Dedifferentiated amniotic fluid mesenchymal stem cell (primary cell): ENCODE results near the gene ADCY9.
"Not testable (repeated sequence)": the region's sequence is repeated elsewhere in the genome, so short reads cannot be mapped to it uniquely, and the experiment has no call there.

Experiments
- DNase-seq: peaks from one replicate; pipeline ENCODE4 v3.0.0-alpha.2; 2016; ENCODE audit errors: extremely low spot score

ADCY9 gene

GRCh38 chr16:4093495-4094126 lies 22.6 kb downstream of the ADCY9 start:
- DNase-seq, result no peak

GRCh38 chr16:4092547-4093265 lies 23.5 kb downstream of the ADCY9 start:
- no peak for DNase-seq

GRCh38 chr16:4091240-4092012 lies 24.8 kb downstream of the ADCY9 start:
- no peak for DNase-seq

GRCh38 chr16:4090351-4090851 lies 25.8 kb downstream of the ADCY9 start:
- DNase-seq, result no peak

GRCh38 chr16:4089811-4090301 lies 26.4 kb downstream of the ADCY9 start:
- DNase-seq, result no peak

- DNase-seq, result no peak
These were observed 26.9 kb downstream of the ADCY9 start for GRCh38 chr16:4089251-4089810.

- DNase-seq, result no peak
These were observed 28.2 kb downstream of the ADCY9 start for GRCh38 chr16:4087990-4088577.

GRCh38 chr16:4087099-4087885 lies 28.9 kb downstream of the ADCY9 start:
- DNase-seq, result peak; percentile 27

GRCh38 chr16:4086153-4086552 lies 30.1 kb downstream of the ADCY9 start:
- no peak for DNase-seq

GRCh38 chr16:4085405-4085970 lies 30.8 kb downstream of the ADCY9 start:
- no peak for DNase-seq

- DNase-seq, result no peak
These were observed 32.8 kb downstream of the ADCY9 start for GRCh38 chr16:4083347-4083870.

- no peak for DNase-seq
These were observed 33.7 kb downstream of the ADCY9 start for GRCh38 chr16:4082474-4083044.

GRCh38 chr16:4081521-4082021 lies 34.7 kb downstream of the ADCY9 start:
- peak; percentile 55 for DNase-seq

- no peak for DNase-seq
These were observed 35.2 kb downstream of the ADCY9 start for GRCh38 chr16:4081047-4081446.

GRCh38 chr16:4077174-4077649 lies 39.0 kb downstream of the ADCY9 start:
- DNase-seq, result no peak

- no peak for DNase-seq
These were observed 40.7 kb downstream of the ADCY9 start for GRCh38 chr16:4075534-4075933.

GRCh38 chr16:4073150-4073549 lies 43.1 kb downstream of the ADCY9 start:
- not testable (repeated sequence) for DNase-seq

GRCh38 chr16:4071686-4072561 lies 44.3 kb downstream of the ADCY9 start:
- DNase-seq, result no peak

- DNase-seq, result no peak
These were observed 45.3 kb downstream of the ADCY9 start for GRCh38 chr16:4070936-4071335.
